HG03103 (cell line): ENCODE measurements around the gene FBN1.

Experiments used
- ATAC-seq: cut with Tn5 transposase; IDR thresholded peaks from one replicate; pipeline ENCODE4 v1.9.1; 2021; ENCODE audit warnings: low read depth; ENCODE audit not compliant: unreplicated experiment

The FBN1 gene

GRCh38 chr15:48527517-48527916 lies 118.0 kb downstream of the FBN1 start:
- no peak for ATAC-seq

GRCh38 chr15:48522911-48523310 lies 122.6 kb downstream of the FBN1 start:
- no peak for ATAC-seq

- no peak for ATAC-seq
Observed at GRCh38 chr15:48522123-48522522, 123.4 kb downstream of the FBN1 start.

- ATAC-seq = no peak
Observed at GRCh38 chr15:48520376-48521155, 124.9 kb downstream of the FBN1 start.

- ATAC-seq = no peak
Observed at GRCh38 chr15:48516121-48516520, 129.4 kb downstream of the FBN1 start.

- ATAC-seq = no peak
Observed at GRCh38 chr15:48515500-48515899, 130.0 kb downstream of the FBN1 start.

GRCh38 chr15:48514103-48514816 lies 131.2 kb downstream of the FBN1 start:
- no peak for ATAC-seq

GRCh38 chr15:48510976-48511375 lies 134.5 kb downstream of the FBN1 start:
- no peak for ATAC-seq

- ATAC-seq = peak; percentile 77
Observed at GRCh38 chr15:48507416-48508065, 138.0 kb downstream of the FBN1 start.

- no peak for ATAC-seq
Observed at GRCh38 chr15:48505067-48505466, 140.4 kb downstream of the FBN1 start.

- no peak for ATAC-seq
Observed at GRCh38 chr15:48501208-48501607, 144.3 kb downstream of the FBN1 start.

- no peak for ATAC-seq
Observed at GRCh38 chr15:48500595-48500994, 144.9 kb downstream of the FBN1 start.

- no peak for ATAC-seq
Observed at GRCh38 chr15:48499978-48500377, 145.5 kb downstream of the FBN1 start.

- no peak for ATAC-seq
Observed at GRCh38 chr15:48498828-48499227, 146.7 kb downstream of the FBN1 start.

GRCh38 chr15:48494631-48495030 lies 150.9 kb downstream of the FBN1 start:
- no peak for ATAC-seq

GRCh38 chr15:48493763-48494225 lies 151.7 kb downstream of the FBN1 start:
- no peak for ATAC-seq

- ATAC-seq = no peak
Observed at GRCh38 chr15:48493084-48493762, 152.3 kb downstream of the FBN1 start.

GRCh38 chr15:48486228-48486627 lies 159.3 kb downstream of the FBN1 start:
- ATAC-seq = no peak

GRCh38 chr15:48481802-48482201 lies 163.7 kb downstream of the FBN1 start:
- no peak for ATAC-seq

GRCh38 chr15:48479751-48480150 lies 165.8 kb downstream of the FBN1 start:
- ATAC-seq = no peak

- ATAC-seq = no peak
Observed at GRCh38 chr15:48478581-48478980, 166.9 kb downstream of the FBN1 start.
